ENCODE measurements around the gene UGT3A1.

- TF ChIP-seq EZH2phosphoT487 (IDR thresholded peaks at IDR 0.05; ENCODE audit: borderline replicate concordance, low read depth): no peak
- no peak for TF ChIP-seq CTCF (IDR thresholded peaks at IDR 0.05)
- no peak for TF ChIP-seq EP300 (IDR thresholded peaks at IDR 0.05; ENCODE audit: borderline replicate concordance in 1 of 2, low read depth in 1 of 2, low read length in 1 of 2)
- TF ChIP-seq POLR2AphosphoS5 (IDR thresholded peaks at IDR 0.05; ENCODE audit: low read depth, low read length): no peak
- no peak for TF ChIP-seq RCOR1 (IDR thresholded peaks at IDR 0.05; ENCODE audit: low read length)
- TF ChIP-seq YY1 (IDR thresholded peaks at IDR 0.05; ENCODE audit: low read depth): no peak
- no peak for TF ChIP-seq RFX5 (IDR thresholded peaks at IDR 0.05; ENCODE audit: low read length)
- TF ChIP-seq, protein P1, sequence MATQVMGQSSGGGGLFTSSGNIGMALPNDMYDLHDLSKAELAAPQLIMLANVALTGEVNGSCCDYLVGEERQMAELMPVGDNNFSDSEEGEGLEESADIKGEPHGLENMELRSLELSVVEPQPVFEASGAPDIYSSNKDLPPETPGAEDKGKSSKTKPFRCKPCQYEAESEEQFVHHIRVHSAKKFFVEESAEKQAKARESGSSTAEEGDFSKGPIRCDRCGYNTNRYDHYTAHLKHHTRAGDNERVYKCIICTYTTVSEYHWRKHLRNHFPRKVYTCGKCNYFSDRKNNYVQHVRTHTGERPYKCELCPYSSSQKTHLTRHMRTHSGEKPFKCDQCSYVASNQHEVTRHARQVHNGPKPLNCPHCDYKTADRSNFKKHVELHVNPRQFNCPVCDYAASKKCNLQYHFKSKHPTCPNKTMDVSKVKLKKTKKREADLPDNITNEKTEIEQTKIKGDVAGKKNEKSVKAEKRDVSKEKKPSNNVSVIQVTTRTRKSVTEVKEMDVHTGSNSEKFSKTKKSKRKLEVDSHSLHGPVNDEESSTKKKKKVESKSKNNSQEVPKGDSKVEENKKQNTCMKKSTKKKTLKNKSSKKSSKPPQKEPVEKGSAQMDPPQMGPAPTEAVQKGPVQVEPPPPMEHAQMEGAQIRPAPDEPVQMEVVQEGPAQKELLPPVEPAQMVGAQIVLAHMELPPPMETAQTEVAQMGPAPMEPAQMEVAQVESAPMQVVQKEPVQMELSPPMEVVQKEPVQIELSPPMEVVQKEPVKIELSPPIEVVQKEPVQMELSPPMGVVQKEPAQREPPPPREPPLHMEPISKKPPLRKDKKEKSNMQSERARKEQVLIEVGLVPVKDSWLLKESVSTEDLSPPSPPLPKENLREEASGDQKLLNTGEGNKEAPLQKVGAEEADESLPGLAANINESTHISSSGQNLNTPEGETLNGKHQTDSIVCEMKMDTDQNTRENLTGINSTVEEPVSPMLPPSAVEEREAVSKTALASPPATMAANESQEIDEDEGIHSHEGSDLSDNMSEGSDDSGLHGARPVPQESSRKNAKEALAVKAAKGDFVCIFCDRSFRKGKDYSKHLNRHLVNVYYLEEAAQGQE (IDR thresholded peaks at IDR 0.05; ENCODE audit: low read depth, low read length): no peak
- TF ChIP-seq MXI1 (IDR thresholded peaks at IDR 0.05; ENCODE audit: low read depth, low read length): no peak
- TF ChIP-seq USF1 (IDR thresholded peaks at IDR 0.05; ENCODE audit: borderline replicate concordance, low read depth): no peak
- no peak for TF ChIP-seq FOXM1 (IDR thresholded peaks at IDR 0.05; ENCODE audit: low read depth)
- no peak for TF ChIP-seq RAD21 (IDR thresholded peaks at IDR 0.05; ENCODE audit: low read length)
- TF ChIP-seq TAF1 (IDR thresholded peaks at IDR 0.05; ENCODE audit: borderline replicate concordance, low read depth, low read length): no peak
Observed at GRCh38 chr5:35971186-35971877, 19.9 kb downstream of the UGT3A1 start.
